DMS 273 (cell line): Measurements from ENCODE around the gene MRAS.

Source experiments
- DNase-seq: peaks from one replicate; lab custom pipeline; 2025; ENCODE audit not compliant: unreplicated experiment; lab: John Stamatoyannopoulos, UW

The MRAS gene

GRCh38 chr3:138347960-138348753, at the start of gene MRAS:
MRAS (plus strand) TSS chr3:138348579; CDS start chr3:138372884, 24,305 bp downstream.
- DNase-seq: peak; percentile 86

- no peak for DNase-seq
Observed at GRCh38 chr3:138300647-138301046, 47.7 kb upstream of the MRAS start.

GRCh38 chr3:138303474-138303873, 44.9 kb upstream of the MRAS start:
- no peak for DNase-seq

GRCh38 chr3:138307899-138308298, 40.5 kb upstream of the MRAS start:
- DNase-seq: no peak

GRCh38 chr3:138308783-138309182, 39.6 kb upstream of the MRAS start:
- DNase-seq: no peak

GRCh38 chr3:138310494-138310893, 37.9 kb upstream of the MRAS start:
- DNase-seq: no peak

- DNase-seq: no peak
Observed at GRCh38 chr3:138314751-138315150, 33.6 kb upstream of the MRAS start.

GRCh38 chr3:138317687-138318086, 30.7 kb upstream of the MRAS start:
- no peak for DNase-seq

GRCh38 chr3:138323971-138324370, 24.4 kb upstream of the MRAS start:
- peak; percentile 27 for DNase-seq

GRCh38 chr3:138325990-138326389, 22.4 kb upstream of the MRAS start:
- peak; percentile 62 for DNase-seq

- no peak for DNase-seq
Observed at GRCh38 chr3:138326866-138327595, 21.3 kb upstream of the MRAS start.

GRCh38 chr3:138327831-138328230, 20.5 kb upstream of the MRAS start:
- no peak for DNase-seq

- peak; percentile 50 for DNase-seq
Observed at GRCh38 chr3:138328341-138328740, 20.0 kb upstream of the MRAS start.

GRCh38 chr3:138329127-138329983, 19.0 kb upstream of the MRAS start, which contains the start of gene NME9:
NME9 (minus strand) TSS chr3:138329851; CDS start chr3:138329335, 516 bp downstream.
- DNase-seq: peak; percentile 99

GRCh38 chr3:138329984-138330293, 18.4 kb upstream of the MRAS start:
- DNase-seq: no peak

- DNase-seq: peak; percentile 53
Observed at GRCh38 chr3:138331143-138331894, 17.1 kb upstream of the MRAS start.

GRCh38 chr3:138332472-138333073, 15.8 kb upstream of the MRAS start:
- peak; percentile 66 for DNase-seq

GRCh38 chr3:138334608-138335007, 13.8 kb upstream of the MRAS start:
- DNase-seq: no peak

GRCh38 chr3:138336454-138336999, 11.9 kb upstream of the MRAS start:
- no peak for DNase-seq

GRCh38 chr3:138338244-138338643, 10.1 kb upstream of the MRAS start:
- DNase-seq: peak; percentile 39
